ENCODE results near the gene TRIM52. TPM values are rescaled to one million over a fixed set of nuclear protein-coding genes. Genes with fewer than 3 reads are reported as not detected.

TRIM52 gene
- polyA plus RNA-seq, 1 of the 3 experiments (the other 2 are of a cell fraction), result 6.4 TPM

DNA sequence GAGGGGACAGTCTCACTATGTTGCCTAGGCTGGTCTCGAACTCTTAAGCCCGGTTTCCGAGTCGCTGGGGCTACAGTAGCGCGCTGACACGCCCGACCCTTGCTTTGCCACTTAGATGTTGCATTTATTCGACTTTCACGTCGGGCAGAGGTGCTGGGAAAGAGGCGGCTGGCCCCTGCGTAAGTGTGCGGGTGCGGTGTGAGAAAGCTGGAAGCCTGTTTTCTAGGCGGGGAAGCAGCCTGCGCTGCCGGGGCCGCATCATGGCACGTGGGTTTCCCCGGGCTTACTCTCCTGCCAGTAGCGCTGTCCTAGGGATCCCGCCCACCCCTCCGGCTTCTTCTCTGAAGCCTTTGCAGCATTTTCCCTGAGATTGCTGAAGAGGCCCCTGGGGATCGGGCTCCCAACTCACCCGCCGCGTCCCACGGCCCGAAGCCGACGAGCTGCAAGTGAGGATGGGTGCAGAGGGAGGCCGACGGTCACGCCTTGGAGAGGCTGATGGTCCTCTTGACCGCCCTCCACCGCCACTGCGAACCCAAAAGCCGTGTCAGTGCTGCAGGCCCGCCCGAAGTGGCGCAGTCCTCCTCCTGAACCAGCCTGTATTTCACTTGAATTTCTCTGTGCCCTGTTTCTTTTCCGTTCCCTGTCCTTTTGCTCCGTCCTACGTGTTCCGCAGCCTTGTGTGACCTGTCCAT, 43.7 kb downstream of the TRIM52 start:
- H3K79me2 ChIP-seq (ENCODE audit: insufficient read depth), result no peaks in the 10 kb centered on the region
- H3K9me3 ChIP-seq, result no peaks in the 10 kb centered on the region
- CTCF ChIA-PET, result interaction anchor here (0.8 to 2.2 kb wide), 7 partner anchors 10 to 32 kb away, joined by 3 to 6 read pairs (median 4); partner anchors contain the start of gene TRIM7
- H3K4me3 ChIP-seq (ENCODE audit: low read depth in 2 of 2, low read length in 1 of 2), result peak overlapping the region; percentile 52 to 58
- H3K36me3 ChIP-seq (replicated peaks in 1 of 2; ENCODE audit: control insufficient read depth in 1 of 2, insufficient read depth in 2 of 2, low read length in 1 of 2), result no peaks in the 10 kb centered on the region
- no peaks in the 10 kb centered on the region for H3K9me2 ChIP-seq
- peak; percentile 63 for DNase-seq
- TF ChIP-seq YY1 (IDR thresholded peaks at IDR 0.05; ENCODE audit: low read depth) (no peak), EP300 (IDR thresholded peaks at IDR 0.05; ENCODE audit: borderline replicate concordance in 1 of 2, low read depth in 1 of 2, low read length in 1 of 2) (no peak), SMC3 (IDR thresholded peaks at IDR 0.05; ENCODE audit: low read depth, low read length) (no peak), TCF12 (IDR thresholded peaks at IDR 0.05) (no peak), RFX5 (IDR thresholded peaks at IDR 0.05; ENCODE audit: low read length) (no peak), CHD2 (IDR thresholded peaks at IDR 0.05; ENCODE audit: low read length, partially characterized antibody) (no peak), MXI1 (IDR thresholded peaks at IDR 0.05; ENCODE audit: low read depth, low read length) (peak; percentile 76; the same call in 1 of the 2 replicates), EZH2phosphoT487 (IDR thresholded peaks at IDR 0.05; ENCODE audit: borderline replicate concordance, low read depth) (no peak), RCOR1 (IDR thresholded peaks at IDR 0.05; ENCODE audit: low read length) (no peak), NFIC (IDR thresholded peaks at IDR 0.05; ENCODE audit: borderline replicate concordance) (no peak), GABPA (IDR thresholded peaks at IDR 0.05; ENCODE audit: low read depth) (no peak), JUND (IDR thresholded peaks at IDR 0.05) (no peak)
- TF ChIP-seq, protein P1, sequence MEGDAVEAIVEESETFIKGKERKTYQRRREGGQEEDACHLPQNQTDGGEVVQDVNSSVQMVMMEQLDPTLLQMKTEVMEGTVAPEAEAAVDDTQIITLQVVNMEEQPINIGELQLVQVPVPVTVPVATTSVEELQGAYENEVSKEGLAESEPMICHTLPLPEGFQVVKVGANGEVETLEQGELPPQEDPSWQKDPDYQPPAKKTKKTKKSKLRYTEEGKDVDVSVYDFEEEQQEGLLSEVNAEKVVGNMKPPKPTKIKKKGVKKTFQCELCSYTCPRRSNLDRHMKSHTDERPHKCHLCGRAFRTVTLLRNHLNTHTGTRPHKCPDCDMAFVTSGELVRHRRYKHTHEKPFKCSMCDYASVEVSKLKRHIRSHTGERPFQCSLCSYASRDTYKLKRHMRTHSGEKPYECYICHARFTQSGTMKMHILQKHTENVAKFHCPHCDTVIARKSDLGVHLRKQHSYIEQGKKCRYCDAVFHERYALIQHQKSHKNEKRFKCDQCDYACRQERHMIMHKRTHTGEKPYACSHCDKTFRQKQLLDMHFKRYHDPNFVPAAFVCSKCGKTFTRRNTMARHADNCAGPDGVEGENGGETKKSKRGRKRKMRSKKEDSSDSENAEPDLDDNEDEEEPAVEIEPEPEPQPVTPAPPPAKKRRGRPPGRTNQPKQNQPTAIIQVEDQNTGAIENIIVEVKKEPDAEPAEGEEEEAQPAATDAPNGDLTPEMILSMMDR (IDR thresholded peaks at IDR 0.05), result peak; percentile 35
- TF ChIP-seq, protein P2, sequence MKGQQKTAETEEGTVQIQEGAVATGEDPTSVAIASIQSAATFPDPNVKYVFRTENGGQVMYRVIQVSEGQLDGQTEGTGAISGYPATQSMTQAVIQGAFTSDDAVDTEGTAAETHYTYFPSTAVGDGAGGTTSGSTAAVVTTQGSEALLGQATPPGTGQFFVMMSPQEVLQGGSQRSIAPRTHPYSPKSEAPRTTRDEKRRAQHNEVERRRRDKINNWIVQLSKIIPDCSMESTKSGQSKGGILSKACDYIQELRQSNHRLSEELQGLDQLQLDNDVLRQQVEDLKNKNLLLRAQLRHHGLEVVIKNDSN (IDR thresholded peaks at IDR 0.05; ENCODE audit: borderline replicate concordance, low read depth), result peak; percentile 52
- TF ChIP-seq, protein P3, sequence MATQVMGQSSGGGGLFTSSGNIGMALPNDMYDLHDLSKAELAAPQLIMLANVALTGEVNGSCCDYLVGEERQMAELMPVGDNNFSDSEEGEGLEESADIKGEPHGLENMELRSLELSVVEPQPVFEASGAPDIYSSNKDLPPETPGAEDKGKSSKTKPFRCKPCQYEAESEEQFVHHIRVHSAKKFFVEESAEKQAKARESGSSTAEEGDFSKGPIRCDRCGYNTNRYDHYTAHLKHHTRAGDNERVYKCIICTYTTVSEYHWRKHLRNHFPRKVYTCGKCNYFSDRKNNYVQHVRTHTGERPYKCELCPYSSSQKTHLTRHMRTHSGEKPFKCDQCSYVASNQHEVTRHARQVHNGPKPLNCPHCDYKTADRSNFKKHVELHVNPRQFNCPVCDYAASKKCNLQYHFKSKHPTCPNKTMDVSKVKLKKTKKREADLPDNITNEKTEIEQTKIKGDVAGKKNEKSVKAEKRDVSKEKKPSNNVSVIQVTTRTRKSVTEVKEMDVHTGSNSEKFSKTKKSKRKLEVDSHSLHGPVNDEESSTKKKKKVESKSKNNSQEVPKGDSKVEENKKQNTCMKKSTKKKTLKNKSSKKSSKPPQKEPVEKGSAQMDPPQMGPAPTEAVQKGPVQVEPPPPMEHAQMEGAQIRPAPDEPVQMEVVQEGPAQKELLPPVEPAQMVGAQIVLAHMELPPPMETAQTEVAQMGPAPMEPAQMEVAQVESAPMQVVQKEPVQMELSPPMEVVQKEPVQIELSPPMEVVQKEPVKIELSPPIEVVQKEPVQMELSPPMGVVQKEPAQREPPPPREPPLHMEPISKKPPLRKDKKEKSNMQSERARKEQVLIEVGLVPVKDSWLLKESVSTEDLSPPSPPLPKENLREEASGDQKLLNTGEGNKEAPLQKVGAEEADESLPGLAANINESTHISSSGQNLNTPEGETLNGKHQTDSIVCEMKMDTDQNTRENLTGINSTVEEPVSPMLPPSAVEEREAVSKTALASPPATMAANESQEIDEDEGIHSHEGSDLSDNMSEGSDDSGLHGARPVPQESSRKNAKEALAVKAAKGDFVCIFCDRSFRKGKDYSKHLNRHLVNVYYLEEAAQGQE (IDR thresholded peaks at IDR 0.05; ENCODE audit: low read depth, low read length), result no peak
- TF ChIP-seq, protein P4, sequence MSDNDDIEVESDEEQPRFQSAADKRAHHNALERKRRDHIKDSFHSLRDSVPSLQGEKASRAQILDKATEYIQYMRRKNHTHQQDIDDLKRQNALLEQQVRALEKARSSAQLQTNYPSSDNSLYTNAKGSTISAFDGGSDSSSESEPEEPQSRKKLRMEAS (IDR thresholded peaks at IDR 0.05; ENCODE audit: low read depth), result peak; percentile 78
- H2AFZ ChIP-seq (ENCODE audit: low read depth), result peak overlapping the region; percentile 75; the same call in 1 of the 2 replicates
- H3K27me3 ChIP-seq (ENCODE audit: insufficient read depth), result no peaks in the 10 kb centered on the region
- H3F3A ChIP-seq (replicated peaks; ENCODE audit: insufficient read depth), result peaks cover 45% of the 10 kb centered on the region
- peak overlapping the region; percentile 8; the same call in 1 of the 2 replicates for H3K9ac ChIP-seq
- POLR2A ChIA-PET, result no interaction called here
- H3K4me1 ChIP-seq (ENCODE audit: control insufficient read depth in 1 of 2, insufficient read depth in 2 of 2, low read depth in 1 of 2, low read length in 1 of 2), result peaks cover 0 to 16% of the 10 kb centered on the region in 2 experiments; a peak in 1 of 4 replicates
- peak overlapping the region; percentile 54 to 60; a peak in 3 of 4 replicates for H3K27ac ChIP-seq (ENCODE audit: low read depth in 2 of 2, low read length in 1 of 2)
- WGBS (ENCODE audit: low lambda C conversion rate), result under 1% methylated on average over 18 of the region's 46 CpGs
- peaks cover 5% of the 10 kb centered on the region for H4K20me1 ChIP-seq (ENCODE audit: insufficient read depth)
- peak overlapping the region; percentile 90 for H3K4me2 ChIP-seq

All from SK-N-SH (cell line).